K562 (cell line): ENCODE data around the gene LYST.

Experiments
- FOXJ3 ChIP-seq: sonication (generic); formaldehyde crosslinking; IDR thresholded peaks from 2 replicates; pipeline ENCODE4 v1.4.0; 2020; ENCODE audit warnings: mild to moderate bottlenecking, missing genetic modification reagents
- HDGF ChIP-seq: fragments of 450-650 bp; IDR thresholded peaks from 2 replicates; pipeline ENCODE4 v1.6.1; 2016
- HMG20B ChIP-seq: fragments of 250-450 bp; sonication (Bioruptor Pico); IDR thresholded peaks from 2 replicates; pipeline ENCODE4 v1.5.0; 2021; ENCODE audit warnings: mild to moderate bottlenecking
- MAX ChIP-seq: sonication (generic); formaldehyde crosslinking; IDR thresholded peaks from 2 replicates; pipeline ENCODE4 v1.9.0; 2022; ENCODE audit warnings: mild to moderate bottlenecking, missing genetic modification reagents
- POLR2A ChIP-seq: fragments of 450-650 bp; conservative IDR thresholded peaks from 2 replicates; pipeline ENCODE4 v1.6.1; 2016
- POLR2G ChIP-seq: fragments of 200-400 bp; formaldehyde crosslinking; IDR thresholded peaks from 2 replicates; pipeline ENCODE4 v1.6.1; 2017; ENCODE audit warnings: low read depth, mild to moderate bottlenecking, antibody characterized with exemption, low read length, moderate library complexity
- RFX1 ChIP-seq: fragments of 450-650 bp; IDR thresholded peaks from 2 replicates; pipeline ENCODE4 v1.6.1; 2016; ENCODE audit warnings: mild to moderate bottlenecking, moderate library complexity
- ZBTB33 ChIP-seq: sonication (generic); formaldehyde crosslinking; IDR thresholded peaks from 2 replicates; pipeline ENCODE4 v1.8.1; 2023; ENCODE audit warnings: mild to moderate bottlenecking, missing genetic modification reagents
- ZBTB8A ChIP-seq: fragments of 450-650 bp; IDR thresholded peaks from 2 replicates; pipeline ENCODE4 v1.6.1; 2018; ENCODE audit warnings: mild to moderate bottlenecking, moderate library complexity; ENCODE audit not compliant: partially characterized antibody
- ZNF12 ChIP-seq: sonication (generic); formaldehyde crosslinking; IDR thresholded peaks from 2 replicates; pipeline ENCODE4 v1.4.0; 2020; ENCODE audit warnings: mild to moderate bottlenecking, missing genetic modification reagents
- ZNF224 ChIP-seq: sonication (generic); formaldehyde crosslinking; IDR thresholded peaks from 2 replicates; pipeline ENCODE4 v1.8.0; 2022; ENCODE audit warnings: mild to moderate bottlenecking, missing genetic modification reagents
- ZNF318 ChIP-seq, 2 experiments: fragments of 450-650 bp; IDR thresholded peaks; 2 replicates each; pipeline ENCODE4 v1.6.1; 2016; ENCODE audit warnings: mild to moderate bottlenecking in 2 of 2, borderline replicate concordance in 1 of 2, low read depth in 1 of 2, moderate library complexity in 1 of 2
- TF ChIP-seq, protein P1 (sequence below), 3 experiments: IDR thresholded peaks in 2 of 3; conservative IDR thresholded peaks in 1 of 3; 2 replicates each; pipeline ENCODE4 v1.5.1; 2011 to 2012; ENCODE audit warnings: low read length in 3 of 3, mild to moderate bottlenecking in 3 of 3, control low read depth in 2 of 3, improper control_type of control experiment in 1 of 3, inconsistent platforms in 1 of 3, low read depth in 1 of 3, mixed read lengths in 1 of 3, moderate library complexity in 1 of 3; ENCODE audit not compliant: insufficient read depth in 2 of 3
- TF ChIP-seq, protein P2 (sequence below): fragments of 250-450 bp; sonication (Bioruptor Pico); IDR thresholded peaks from 2 replicates; pipeline ENCODE4 v1.5.0; 2020; ENCODE audit warnings: mild to moderate bottlenecking, borderline replicate concordance

GRCh38 chr1:235651170-235651806 lies 215.4 kb downstream of the LYST start:
- no peak for TF ChIP-seq HMG20B
- TF ChIP-seq ZBTB33 (CRISPR knock-in tag), result no peak
- no peak for TF ChIP-seq RFX1
- no peak for TF ChIP-seq MAX
- TF ChIP-seq, protein P1, sequence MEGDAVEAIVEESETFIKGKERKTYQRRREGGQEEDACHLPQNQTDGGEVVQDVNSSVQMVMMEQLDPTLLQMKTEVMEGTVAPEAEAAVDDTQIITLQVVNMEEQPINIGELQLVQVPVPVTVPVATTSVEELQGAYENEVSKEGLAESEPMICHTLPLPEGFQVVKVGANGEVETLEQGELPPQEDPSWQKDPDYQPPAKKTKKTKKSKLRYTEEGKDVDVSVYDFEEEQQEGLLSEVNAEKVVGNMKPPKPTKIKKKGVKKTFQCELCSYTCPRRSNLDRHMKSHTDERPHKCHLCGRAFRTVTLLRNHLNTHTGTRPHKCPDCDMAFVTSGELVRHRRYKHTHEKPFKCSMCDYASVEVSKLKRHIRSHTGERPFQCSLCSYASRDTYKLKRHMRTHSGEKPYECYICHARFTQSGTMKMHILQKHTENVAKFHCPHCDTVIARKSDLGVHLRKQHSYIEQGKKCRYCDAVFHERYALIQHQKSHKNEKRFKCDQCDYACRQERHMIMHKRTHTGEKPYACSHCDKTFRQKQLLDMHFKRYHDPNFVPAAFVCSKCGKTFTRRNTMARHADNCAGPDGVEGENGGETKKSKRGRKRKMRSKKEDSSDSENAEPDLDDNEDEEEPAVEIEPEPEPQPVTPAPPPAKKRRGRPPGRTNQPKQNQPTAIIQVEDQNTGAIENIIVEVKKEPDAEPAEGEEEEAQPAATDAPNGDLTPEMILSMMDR (IDR thresholded peaks at IDR 0.05 in 2 of 3, conservative IDR thresholded peaks at IDR 0.05 in 1 of 3; ENCODE audit: insufficient read depth in 2 of 3, low read depth in 1 of 3, low read length in 3 of 3), result no peak
- no peak for TF ChIP-seq ZNF12 (CRISPR knock-in tag)
- no peak for TF ChIP-seq HDGF
- TF ChIP-seq ZBTB8A, result no peak
- TF ChIP-seq, protein P2, sequence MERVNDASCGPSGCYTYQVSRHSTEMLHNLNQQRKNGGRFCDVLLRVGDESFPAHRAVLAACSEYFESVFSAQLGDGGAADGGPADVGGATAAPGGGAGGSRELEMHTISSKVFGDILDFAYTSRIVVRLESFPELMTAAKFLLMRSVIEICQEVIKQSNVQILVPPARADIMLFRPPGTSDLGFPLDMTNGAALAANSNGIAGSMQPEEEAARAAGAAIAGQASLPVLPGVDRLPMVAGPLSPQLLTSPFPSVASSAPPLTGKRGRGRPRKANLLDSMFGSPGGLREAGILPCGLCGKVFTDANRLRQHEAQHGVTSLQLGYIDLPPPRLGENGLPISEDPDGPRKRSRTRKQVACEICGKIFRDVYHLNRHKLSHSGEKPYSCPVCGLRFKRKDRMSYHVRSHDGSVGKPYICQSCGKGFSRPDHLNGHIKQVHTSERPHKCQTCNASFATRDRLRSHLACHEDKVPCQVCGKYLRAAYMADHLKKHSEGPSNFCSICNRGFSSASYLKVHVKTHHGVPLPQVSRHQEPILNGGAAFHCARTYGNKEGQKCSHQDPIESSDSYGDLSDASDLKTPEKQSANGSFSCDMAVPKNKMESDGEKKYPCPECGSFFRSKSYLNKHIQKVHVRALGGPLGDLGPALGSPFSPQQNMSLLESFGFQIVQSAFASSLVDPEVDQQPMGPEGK (CRISPR knock-in tag), result no peak
- TF ChIP-seq ZNF318 (IDR thresholded peaks at IDR 0.05; ENCODE audit: borderline replicate concordance in 1 of 2, low read depth in 1 of 2), result no peak
- TF ChIP-seq POLR2G, result no peak
- no peak for TF ChIP-seq POLR2A
- no peak for TF ChIP-seq FOXJ3
- TF ChIP-seq ZNF224 (CRISPR knock-in tag), result no peak
